GM18520 (cell line): ENCODE measurements around the gene TMEM106C.

Experiments
- ATAC-seq: cut with Tn5 transposase; IDR thresholded peaks from one replicate; pipeline ENCODE4 v1.9.1; 2021; ENCODE audit not compliant: unreplicated experiment

Gene TMEM106C

DNA sequence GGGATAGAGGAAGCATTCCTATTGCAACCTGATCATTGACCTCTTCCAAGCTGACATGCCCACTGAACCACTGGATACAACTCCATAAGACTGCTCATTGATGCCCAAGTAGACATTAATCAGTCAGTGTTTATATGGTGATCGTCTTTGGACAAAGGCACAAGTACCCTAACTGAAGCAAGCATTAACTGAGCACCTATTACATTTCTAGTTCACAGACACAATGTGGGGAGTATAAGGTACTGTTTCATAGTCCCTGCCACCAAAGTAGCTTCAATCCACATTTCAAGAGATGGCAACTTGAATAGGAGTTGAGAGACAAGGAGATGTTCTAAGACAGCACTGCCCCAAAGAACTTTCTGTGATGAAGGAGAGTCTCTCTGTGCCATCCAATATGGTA, 51.7 kb downstream of the TMEM106C start:
- ATAC-seq: no peak

- no peak for ATAC-seq
Observed at GRCh38 chr12:48015954-48016353, 52.6 kb downstream of the TMEM106C start.

DNA sequence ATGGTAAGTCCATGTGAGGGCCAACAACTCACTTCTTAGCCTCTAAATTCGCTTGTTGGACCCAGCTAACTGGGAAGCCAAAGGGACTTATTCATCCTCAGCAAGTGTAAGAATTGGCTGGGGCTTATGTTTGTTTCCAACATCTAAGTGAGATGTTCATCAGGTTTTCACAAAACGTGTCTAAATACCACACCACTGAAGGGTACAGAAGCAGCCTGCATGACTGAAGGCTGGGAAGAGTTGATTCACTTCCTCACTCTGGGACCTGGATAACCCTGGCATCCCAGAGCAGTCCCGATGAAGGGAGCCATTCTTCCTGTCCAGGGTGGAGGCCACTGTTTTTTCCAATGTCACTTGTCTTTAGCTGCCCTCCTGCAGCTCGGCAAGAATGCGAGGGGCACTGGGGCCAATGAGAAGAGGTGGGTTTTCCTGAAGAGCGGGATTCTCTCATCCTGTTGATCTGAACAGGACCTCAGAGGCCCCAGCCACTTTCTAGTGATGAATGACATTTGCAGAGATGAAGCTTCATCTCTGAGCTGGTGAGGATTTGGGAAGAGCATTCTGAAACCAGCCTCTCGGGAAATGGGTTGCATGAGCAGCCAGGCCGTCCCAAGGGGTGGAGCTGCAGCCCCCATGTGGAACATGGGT, 53.1 kb downstream of the TMEM106C start:
- no peak for ATAC-seq

DNA sequence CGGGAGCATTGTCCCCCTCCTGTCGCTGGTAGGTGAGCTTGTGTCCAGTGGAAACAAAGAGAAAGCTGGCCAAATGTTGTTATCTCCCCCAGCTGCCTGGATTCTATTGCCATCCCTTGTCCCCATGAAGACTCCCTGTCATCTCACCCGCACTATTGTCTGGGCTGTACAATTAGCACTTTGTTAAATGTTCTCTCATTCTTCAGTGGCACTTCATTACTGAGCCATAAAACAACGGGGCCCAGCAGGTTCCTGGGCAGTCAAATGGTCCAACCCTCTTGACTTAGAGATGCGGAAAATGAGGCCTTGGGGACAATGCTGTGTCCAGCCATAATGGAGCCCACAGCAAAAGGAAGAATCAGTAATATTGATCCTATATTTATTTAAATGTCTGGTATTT, 54.1 kb downstream of the TMEM106C start:
- no peak for ATAC-seq

GRCh38 chr12:48017921-48018617, 54.7 kb downstream of the TMEM106C start:
- no peak for ATAC-seq
